Eye (tissue), 1 donor: ENCODE measurements around the gene NECTIN2.
"Not testable (repeated sequence)": the region's sequence is repeated elsewhere in the genome, so short reads cannot be mapped to it uniquely, and the experiment has no call there.

ENCODE experiments used
- DNase-seq: peaks from one replicate; pipeline ENCODE4 v3.0.0-alpha.2; 2015

Gene NECTIN2

GRCh38 chr19:44855606-44856005, 9.5 kb downstream of the NECTIN2 start:
- no peak for DNase-seq

GRCh38 chr19:44856421-44857083, 10.5 kb downstream of the NECTIN2 start:
- DNase-seq: no peak

- DNase-seq: no peak
These were observed 11.7 kb downstream of the NECTIN2 start for GRCh38 chr19:44857837-44858236.

- DNase-seq: not testable (repeated sequence)
These were observed 15.5 kb downstream of the NECTIN2 start for GRCh38 chr19:44861576-44861975.

GRCh38 chr19:44863990-44864389, 17.9 kb downstream of the NECTIN2 start:
- no peak for DNase-seq

GRCh38 chr19:44865196-44865767, 19.2 kb downstream of the NECTIN2 start:
- DNase-seq: no peak

GRCh38 chr19:44866664-44867063, 20.6 kb downstream of the NECTIN2 start:
- no peak for DNase-seq

- no peak for DNase-seq
These were observed 21.5 kb downstream of the NECTIN2 start for GRCh38 chr19:44867578-44867977.

GRCh38 chr19:44869733-44870470, 23.8 kb downstream of the NECTIN2 start:
- no peak for DNase-seq

- no peak for DNase-seq
These were observed 25.7 kb downstream of the NECTIN2 start for GRCh38 chr19:44871809-44872208.

- DNase-seq: no peak
These were observed 26.6 kb downstream of the NECTIN2 start for GRCh38 chr19:44872661-44873060.

GRCh38 chr19:44874317-44874716, 28.2 kb downstream of the NECTIN2 start:
- no peak for DNase-seq

GRCh38 chr19:44875666-44876451, 29.8 kb downstream of the NECTIN2 start:
- no peak for DNase-seq

- DNase-seq: no peak
These were observed 30.9 kb downstream of the NECTIN2 start for GRCh38 chr19:44876930-44877535.

- DNase-seq: no peak
These were observed 32.2 kb downstream of the NECTIN2 start for GRCh38 chr19:44878120-44878865.

- no peak for DNase-seq
These were observed 33.4 kb downstream of the NECTIN2 start for GRCh38 chr19:44879309-44880065.

- DNase-seq: no peak
These were observed 36.0 kb downstream of the NECTIN2 start for GRCh38 chr19:44882063-44882462.

GRCh38 chr19:44882619-44883397, 36.7 kb downstream of the NECTIN2 start:
- DNase-seq: not testable (repeated sequence)

- no peak for DNase-seq
These were observed 37.8 kb downstream of the NECTIN2 start for GRCh38 chr19:44883922-44884321.

GRCh38 chr19:44884566-44884965, 38.5 kb downstream of the NECTIN2 start:
- DNase-seq: no peak

GRCh38 chr19:44886141-44886540, 40.0 kb downstream of the NECTIN2 start:
- DNase-seq: no peak
